ENCODE measurements around the gene LRRC75B.
A peak's percentile ranks its signal among the peaks of the same experiment; 100 is the strongest.

The LRRC75B gene

GRCh38 chr22:24564376-24565058 lies 28.4 kb downstream of the LRRC75B start:
- no peaks in the 10 kb centered on the region for H3K4me1 ChIP-seq (ENCODE audit: control insufficient read depth, low read depth, low read length)
- H3K79me2 ChIP-seq (ENCODE audit: control insufficient read depth, insufficient read depth, low read length), result peaks cover 68% of the 10 kb centered on the region
- no peak overlapping the region for H3K56ac ChIP-seq (ENCODE audit: low read length)
- H3K36me3 ChIP-seq (ENCODE audit: control insufficient read depth, insufficient read depth, low read length), result peaks cover 18% of the 10 kb centered on the region
- no peak overlapping the region for H3K9ac ChIP-seq (ENCODE audit: low read length)
- no peak overlapping the region for H4K5ac ChIP-seq (ENCODE audit: low read length)
- H4K8ac ChIP-seq (ENCODE audit: low read depth, low read length), result no peak overlapping the region
- no peak overlapping the region for H3K18ac ChIP-seq (ENCODE audit: low read length)
- no peaks in the 10 kb centered on the region for H3K27me3 ChIP-seq (ENCODE audit: insufficient read depth, low read length, poor library complexity)
- DNase-seq, result no peak
- H3K23ac ChIP-seq (ENCODE audit: low read length), result no peak overlapping the region
- no peak overlapping the region for H2BK5ac ChIP-seq (ENCODE audit: low read length)
- no peak overlapping the region for H2BK120ac ChIP-seq (ENCODE audit: low read depth, low read length)
- no peak overlapping the region for H3K27ac ChIP-seq (ENCODE audit: low read depth, low read length)
- peaks cover 26% of the 10 kb centered on the region for H3K79me1 ChIP-seq (ENCODE audit: low read length)
- no peak overlapping the region for H2AK5ac ChIP-seq (ENCODE audit: low read length)
- no peak overlapping the region for H3K4me2 ChIP-seq (ENCODE audit: low read length)
- no peak overlapping the region for H3K4ac ChIP-seq (ENCODE audit: low read depth, low read length)
- no CpG with 5 or more reads among the region's 2 CpGs for WGBS (ENCODE audit: extremely low coverage, insufficient coverage, low lambda C conversion rate)
- no peak overlapping the region for H2BK15ac ChIP-seq (replicated peaks; ENCODE audit: low read depth)
- no peak overlapping the region for H3K4me3 ChIP-seq (ENCODE audit: low read length)

GRCh38 chr22:24563246-24563645 lies 29.6 kb downstream of the LRRC75B start:
- no peak overlapping the region for H4K5ac ChIP-seq (ENCODE audit: low read length)
- no peak overlapping the region for H3K23ac ChIP-seq (ENCODE audit: low read length)
- H3K27me3 ChIP-seq (ENCODE audit: insufficient read depth, low read length, poor library complexity), result no peaks in the 10 kb centered on the region
- no peak overlapping the region for H3K4ac ChIP-seq (ENCODE audit: low read depth, low read length)
- no peak overlapping the region for H3K18ac ChIP-seq (ENCODE audit: low read length)
- no peak overlapping the region for H3K4me3 ChIP-seq (ENCODE audit: low read length)
- no peak overlapping the region for H2BK5ac ChIP-seq (ENCODE audit: low read length)
- no peaks in the 10 kb centered on the region for H3K4me1 ChIP-seq (ENCODE audit: control insufficient read depth, low read depth, low read length)
- WGBS (ENCODE audit: extremely low coverage, insufficient coverage, low lambda C conversion rate), result no CpG with 5 or more reads among the region's 2 CpGs
- H3K56ac ChIP-seq (ENCODE audit: low read length), result no peak overlapping the region
- no peak overlapping the region for H2AK5ac ChIP-seq (ENCODE audit: low read length)
- H3K36me3 ChIP-seq (ENCODE audit: control insufficient read depth, insufficient read depth, low read length), result peaks cover 24% of the 10 kb centered on the region
- no peak overlapping the region for H3K9ac ChIP-seq (ENCODE audit: low read length)
- no peak overlapping the region for H3K4me2 ChIP-seq (ENCODE audit: low read length)
- DNase-seq, result no peak
- H3K79me1 ChIP-seq (ENCODE audit: low read length), result peaks cover 30% of the 10 kb centered on the region
- no peak overlapping the region for H3K27ac ChIP-seq (ENCODE audit: low read depth, low read length)
- no peak overlapping the region for H2BK120ac ChIP-seq (ENCODE audit: low read depth, low read length)
- H2BK15ac ChIP-seq (replicated peaks; ENCODE audit: low read depth), result no peak overlapping the region
- peaks cover 81% of the 10 kb centered on the region for H3K79me2 ChIP-seq (ENCODE audit: control insufficient read depth, insufficient read depth, low read length)
- H4K8ac ChIP-seq (ENCODE audit: low read depth, low read length), result no peak overlapping the region

- no peak overlapping the region for H3K4ac ChIP-seq (ENCODE audit: low read depth, low read length)
- H3K27me3 ChIP-seq (ENCODE audit: insufficient read depth, low read length, poor library complexity), result no peaks in the 10 kb centered on the region
- H2BK5ac ChIP-seq (ENCODE audit: low read length), result no peak overlapping the region
- no CpG with 5 or more reads among the region's 4 CpGs for WGBS (ENCODE audit: extremely low coverage, insufficient coverage, low lambda C conversion rate)
- H3K23ac ChIP-seq (ENCODE audit: low read length), result no peak overlapping the region
- no peak overlapping the region for H2AK5ac ChIP-seq (ENCODE audit: low read length)
- no peak overlapping the region for H3K4me2 ChIP-seq (ENCODE audit: low read length)
- peaks cover 25% of the 10 kb centered on the region for H3K79me1 ChIP-seq (ENCODE audit: low read length)
- peaks cover 9% of the 10 kb centered on the region for H3K4me1 ChIP-seq (ENCODE audit: control insufficient read depth, low read depth, low read length)
- no peak for DNase-seq
- no peak overlapping the region for H4K5ac ChIP-seq (ENCODE audit: low read length)
- no peak overlapping the region for H3K4me3 ChIP-seq (ENCODE audit: low read length)
- no peak overlapping the region for H3K27ac ChIP-seq (ENCODE audit: low read depth, low read length)
- no peak overlapping the region for H2BK120ac ChIP-seq (ENCODE audit: low read depth, low read length)
- H3K56ac ChIP-seq (ENCODE audit: low read length), result no peak overlapping the region
- no peak overlapping the region for H3K18ac ChIP-seq (ENCODE audit: low read length)
- H3K9ac ChIP-seq (ENCODE audit: low read length), result no peak overlapping the region
- peaks cover 20% of the 10 kb centered on the region for H3K36me3 ChIP-seq (ENCODE audit: control insufficient read depth, insufficient read depth, low read length)
- H4K8ac ChIP-seq (ENCODE audit: low read depth, low read length), result no peak overlapping the region
- no peak overlapping the region for H2BK15ac ChIP-seq (replicated peaks; ENCODE audit: low read depth)
- H3K79me2 ChIP-seq (ENCODE audit: control insufficient read depth, insufficient read depth, low read length), result peaks cover 80% of the 10 kb centered on the region
Measured at GRCh38 chr22:24559471-24559870, 33.4 kb downstream of the LRRC75B start.

- H3K4me3 ChIP-seq (ENCODE audit: low read length), result peak within 1 kb of the TSS; percentile 99
- H3K18ac ChIP-seq (ENCODE audit: low read length), result peak within 1 kb of the TSS; percentile 65
- peaks cover 44% of the 10 kb centered on the region for H3K79me1 ChIP-seq (ENCODE audit: low read length)
- H3K79me2 ChIP-seq (ENCODE audit: control insufficient read depth, insufficient read depth, low read length), result peaks cover 74% of the 10 kb centered on the region
- H4K5ac ChIP-seq (ENCODE audit: low read length), result peak within 1 kb of the TSS; percentile 26
- peak within 1 kb of the TSS; percentile 100 for H3K56ac ChIP-seq (ENCODE audit: low read length)
- H3K4me1 ChIP-seq (ENCODE audit: control insufficient read depth, low read depth, low read length), result peaks cover 13% of the 10 kb centered on the region
- no peak within 1 kb of the TSS for H2BK15ac ChIP-seq (replicated peaks; ENCODE audit: low read depth)
- H3K4ac ChIP-seq (ENCODE audit: low read depth, low read length), result peak within 1 kb of the TSS; percentile 96
- peak within 1 kb of the TSS; percentile 92 for H3K23ac ChIP-seq (ENCODE audit: low read length)
- H3K9ac ChIP-seq (ENCODE audit: low read length), result peak within 1 kb of the TSS; percentile 100
- peak within 1 kb of the TSS; percentile 42 for H4K8ac ChIP-seq (ENCODE audit: low read depth, low read length)
- peak; percentile 99 for DNase-seq
- peak within 1 kb of the TSS; percentile 72 for H2AK5ac ChIP-seq (ENCODE audit: low read length)
- H3K36me3 ChIP-seq (ENCODE audit: control insufficient read depth, insufficient read depth, low read length), result peaks cover 17% of the 10 kb centered on the region
- H3K27me3 ChIP-seq (ENCODE audit: insufficient read depth, low read length, poor library complexity), result no peaks in the 10 kb centered on the region
- WGBS (ENCODE audit: extremely low coverage, insufficient coverage, low lambda C conversion rate), result no CpG with 5 or more reads among the region's 59 CpGs
- H3K4me2 ChIP-seq (ENCODE audit: low read length), result peak within 1 kb of the TSS; percentile 96
- peak within 1 kb of the TSS; percentile 92 for H3K27ac ChIP-seq (ENCODE audit: low read depth, low read length)
- no peak within 1 kb of the TSS for H2BK120ac ChIP-seq (ENCODE audit: low read depth, low read length)
- H2BK5ac ChIP-seq (ENCODE audit: low read length), result peak within 1 kb of the TSS; percentile 97
Measured at GRCh38 chr22:24555165-24556039, 37.5 kb downstream of the LRRC75B start, which contains the start of gene SNRPD3. Gene SNRPD3 (plus strand): TSS chr22:24555999. CDS start chr22:24557675, 1,676 bp downstream.

GRCh38 chr22:24554313-24555164 lies 38.3 kb downstream of the LRRC75B start, which contains the start of gene GUCD1:
Gene GUCD1 (minus strand): TSS chr22:24555138. CDS start chr22:24554991, 147 bp downstream.
- H3K4ac ChIP-seq (ENCODE audit: low read depth, low read length), result peak within 1 kb of the TSS; percentile 96
- peak; percentile 46 for DNase-seq

More at GRCh38 chr22:24554313-24555164, 38.3 kb downstream of the LRRC75B start, which contains the start of gene GUCD1:
- WGBS (ENCODE audit: extremely low coverage, insufficient coverage, low lambda C conversion rate), result no CpG with 5 or more reads among the region's 64 CpGs
- Histone ChIP-seq H3K18ac (ENCODE audit: low read length) (peak within 1 kb of the TSS; percentile 65), H2AK5ac (ENCODE audit: low read length) (peak within 1 kb of the TSS; percentile 78), H3K27ac (ENCODE audit: low read depth, low read length) (peak within 1 kb of the TSS; percentile 92), H3K79me2 (ENCODE audit: control insufficient read depth, insufficient read depth, low read length) (peaks cover 76% of the 10 kb centered on the region), H2BK120ac (ENCODE audit: low read depth, low read length) (no peak within 1 kb of the TSS), H3K27me3 (ENCODE audit: insufficient read depth, low read length, poor library complexity) (no peaks in the 10 kb centered on the region), H4K5ac (ENCODE audit: low read length) (peak within 1 kb of the TSS; percentile 26), H3K4me3 (ENCODE audit: low read length) (peak within 1 kb of the TSS; percentile 99), H3K4me1 (ENCODE audit: control insufficient read depth, low read depth, low read length) (peaks cover 13% of the 10 kb centered on the region), H3K9ac (ENCODE audit: low read length) (peak within 1 kb of the TSS; percentile 100), H3K36me3 (ENCODE audit: control insufficient read depth, insufficient read depth, low read length) (peaks cover 16% of the 10 kb centered on the region), H2BK15ac (replicated peaks; ENCODE audit: low read depth) (no peak within 1 kb of the TSS), H3K23ac (ENCODE audit: low read length) (peak within 1 kb of the TSS; percentile 92), H3K4me2 (ENCODE audit: low read length) (peak within 1 kb of the TSS; percentile 94), H4K8ac (ENCODE audit: low read depth, low read length) (peak within 1 kb of the TSS; percentile 42), H3K79me1 (ENCODE audit: low read length) (peaks cover 47% of the 10 kb centered on the region), H2BK5ac (ENCODE audit: low read length) (peak within 1 kb of the TSS; percentile 97), H3K56ac (ENCODE audit: low read length) (peak within 1 kb of the TSS; percentile 100)
